H9 (cell line): ENCODE data around the gene CC2D1A. TPM values are rescaled to one million over a fixed set of nuclear protein-coding genes. Genes with fewer than 3 reads are reported as not detected.

Experiments
- DNase-seq: peaks from one replicate; pipeline ENCODE4 v3.0.0-alpha.2; 2017
- H2AFZ ChIP-seq: one replicate; pipeline ENCODE4 v1.6.1; 2013; ENCODE audit warnings: mild to moderate bottlenecking, low read length, control low read depth, moderate library complexity
- H2AK5ac ChIP-seq: 2 replicates; pipeline ENCODE4 v1.6.1; 2013; ENCODE audit warnings: low read length, control low read depth, mixed read lengths; ENCODE audit not compliant: insufficient read length
- H2BK120ac ChIP-seq: one replicate; pipeline ENCODE4 v1.6.1; 2013; ENCODE audit warnings: low read depth, mild to moderate bottlenecking, low read length, control low read depth, inconsistent platforms; ENCODE audit not compliant: poor library complexity, severe bottlenecking
- H2BK12ac ChIP-seq: 2 replicates; pipeline ENCODE4 v1.6.1; 2013; ENCODE audit warnings: low read length, control low read depth, mixed read lengths, low read depth; ENCODE audit not compliant: insufficient read length
- H2BK15ac ChIP-seq: 2 replicates; pipeline ENCODE4 v1.6.1; 2013; ENCODE audit warnings: low read depth, low read length, control low read depth
- H2BK20ac ChIP-seq: one replicate; pipeline ENCODE4 v1.6.1; 2013; ENCODE audit warnings: low read depth, mild to moderate bottlenecking, low read length, control low read depth, inconsistent platforms; ENCODE audit not compliant: poor library complexity, severe bottlenecking
- H2BK5ac ChIP-seq: 2 replicates; pipeline ENCODE4 v1.6.1; 2013; ENCODE audit warnings: low read length, control low read depth, mixed read lengths; ENCODE audit not compliant: insufficient read length
- H3K14ac ChIP-seq: 2 replicates; pipeline ENCODE4 v1.6.1; 2013; ENCODE audit warnings: low read length, control low read depth; ENCODE audit not compliant: insufficient read depth
- H3K18ac ChIP-seq: 2 replicates; pipeline ENCODE4 v1.6.1; 2013; ENCODE audit warnings: low read depth, mild to moderate bottlenecking, mixed read lengths, low read length, control low read depth; ENCODE audit not compliant: insufficient read length
- H3K23ac ChIP-seq: 2 replicates; pipeline ENCODE4 v1.6.1; 2013; ENCODE audit warnings: low read length, control low read depth, mixed read lengths, low read depth; ENCODE audit not compliant: insufficient read length
- H3K23me2 ChIP-seq: 2 replicates; pipeline ENCODE4 v1.6.1; 2013; ENCODE audit warnings: low read depth, mild to moderate bottlenecking, mixed read lengths, low read length, control low read depth; ENCODE audit not compliant: insufficient read length, poor library complexity, severe bottlenecking
- H3K27ac ChIP-seq: 2 replicates; pipeline ENCODE4 v1.5.1; 2013; ENCODE audit warnings: low read length, control low read depth, mixed read lengths, low read depth; ENCODE audit not compliant: insufficient read length
- H3K27me3 ChIP-seq: 2 replicates; pipeline ENCODE4 v1.6.1; 2013; ENCODE audit warnings: low read length, control low read depth, inconsistent platforms; ENCODE audit not compliant: insufficient read depth
- H3K4ac ChIP-seq: 2 replicates; pipeline ENCODE4 v1.6.1; 2013; ENCODE audit warnings: low read depth, mild to moderate bottlenecking, control low read depth, inconsistent platforms, low read length, moderate library complexity
- H3K4me1 ChIP-seq: 2 replicates; pipeline ENCODE4 v1.6.1; 2013; ENCODE audit warnings: low read length, control low read depth, inconsistent platforms; ENCODE audit not compliant: insufficient read depth
- H3K4me2 ChIP-seq: 2 replicates; pipeline ENCODE4 v1.6.1; 2013; ENCODE audit warnings: low read length, control low read depth, mixed read lengths; ENCODE audit not compliant: insufficient read length, insufficient read depth
- H3K56ac ChIP-seq: 2 replicates; pipeline ENCODE4 v1.6.1; 2013; ENCODE audit warnings: low read depth, mild to moderate bottlenecking, mixed read lengths, low read length, control low read depth; ENCODE audit not compliant: insufficient read length
- H3K79me1 ChIP-seq: 2 replicates; pipeline ENCODE4 v1.6.1; 2013; ENCODE audit warnings: low read depth, mild to moderate bottlenecking, moderate library complexity, low read length, control low read depth, inconsistent platforms; ENCODE audit not compliant: insufficient read depth, poor library complexity, severe bottlenecking
- H3K79me2 ChIP-seq: 2 replicates; pipeline ENCODE4 v1.6.1; 2013; ENCODE audit warnings: low read length, control low read depth, inconsistent platforms; ENCODE audit not compliant: insufficient read depth
- H3K9ac ChIP-seq: 2 replicates; pipeline ENCODE4 v1.6.1; 2013; ENCODE audit warnings: low read length, control low read depth, mixed read lengths; ENCODE audit not compliant: insufficient read length; ENCODE audit errors: extremely low read depth
- H3K9me3 ChIP-seq: one replicate; pipeline ENCODE4 v1.6.1; 2013; ENCODE audit warnings: low read depth, low read length, inconsistent platforms; ENCODE audit not compliant: control insufficient read depth
- H3T11ph ChIP-seq: one replicate; pipeline ENCODE4 v1.6.1; 2013; ENCODE audit warnings: mild to moderate bottlenecking, low read length, control low read depth, inconsistent platforms
- H4K20me1 ChIP-seq: one replicate; pipeline ENCODE4 v1.6.1; 2013; ENCODE audit not compliant: control insufficient read depth, insufficient read length, insufficient read depth
- H4K5ac ChIP-seq: 2 replicates; pipeline ENCODE4 v1.6.1; 2013; ENCODE audit warnings: low read depth, mild to moderate bottlenecking, mixed read lengths, low read length, control low read depth; ENCODE audit not compliant: insufficient read length
- H4K8ac ChIP-seq: replicated peaks from 2 replicates; pipeline ENCODE4 v1.6.1; 2013; ENCODE audit warnings: low read length, control low read depth, mixed read lengths, low read depth; ENCODE audit not compliant: insufficient read length
- H4K91ac ChIP-seq: 2 replicates; pipeline ENCODE4 v1.6.1; 2013; ENCODE audit warnings: low read depth, mild to moderate bottlenecking, moderate library complexity, mixed read lengths, low read length, control low read depth; ENCODE audit not compliant: insufficient read length
- H3K27ac Mint-ChIP-seq, 3 experiments: 2 replicates in 2 of 3; 3 replicates in 1 of 3; pipeline ENCODE4 v1.8.0; 2020 to 2021; ENCODE audit warnings: mixed read lengths in 3 of 3, mild to moderate bottlenecking in 1 of 3, moderate library complexity in 1 of 3
- H3K27me3 Mint-ChIP-seq: 2 replicates; pipeline ENCODE4 v1.8.0; 2021; ENCODE audit warnings: low read depth, mild to moderate bottlenecking, moderate library complexity, mixed read lengths
- H3K36me3 Mint-ChIP-seq, 3 experiments: 2 replicates in 2 of 3; 3 replicates in 1 of 3; pipeline ENCODE4 v1.8.0; 2020 to 2021; ENCODE audit warnings: low read depth in 3 of 3, mixed read lengths in 3 of 3; ENCODE audit not compliant: insufficient read depth in 1 of 3
- H3K4me1 Mint-ChIP-seq, 2 experiments: 2 replicates each; pipeline ENCODE4 v1.8.0; 2020; ENCODE audit warnings: mixed read lengths in 2 of 2
- H3K4me3 Mint-ChIP-seq, 2 experiments: 2 replicates in 1 of 2; 3 replicates in 1 of 2; pipeline ENCODE4 v1.8.0; 2020 to 2021; ENCODE audit warnings: mild to moderate bottlenecking in 2 of 2, mixed read lengths in 2 of 2, moderate library complexity in 1 of 2
- H3K9me3 Mint-ChIP-seq, 2 experiments: 2 replicates in 1 of 2; 3 replicates in 1 of 2; pipeline ENCODE4 v1.8.0; 2020; ENCODE audit warnings: mild to moderate bottlenecking in 2 of 2, mixed read lengths in 2 of 2, moderate library complexity in 1 of 2
- CTCF ChIP-seq: fragments of 200-600 bp; sonication (generic); conservative IDR thresholded peaks from 3 replicates; pipeline ENCODE4 v1.8.0; 2021; ENCODE audit warnings: antibody characterized with exemption, mild to moderate bottlenecking
- WGBS: extraction: QIAGEN DNeasy Blood & Tissue Kit; methylation state at CpG from one replicate; pipeline ENCODE4 v1.1.7; 2013; ENCODE audit warnings: missing lambda C conversion rate, low lambda C conversion rate, mixed read lengths; ENCODE audit not compliant: insufficient read length; ENCODE audit errors: extremely low coverage; 5-methylcytosine and 5-hydroxymethylcytosine counted together
- total RNA-seq: library from RNA; stranded (reverse); gene quantifications from 2 replicates; pipeline ENCODE4 v1.2.1, GENCODE V29; 2021

The CC2D1A gene
- total RNA-seq, 1 experiment from 2014 or later: 48.5 TPM

- H3K4me2 ChIP-seq: no peak overlapping the region
Observed at GRCh38 chr19:13896227-13896626, 9.8 kb upstream of the CC2D1A start.

More at GRCh38 chr19:13896227-13896626, 9.8 kb upstream of the CC2D1A start:
- no peak overlapping the region for H2BK20ac ChIP-seq
- Mint-ChIP-seq H3K4me1 (no peaks in the 10 kb centered on the region), H3K36me3 (no peaks in the 10 kb centered on the region), H3K27me3 (no peaks in the 10 kb centered on the region), H3K27ac (no peak overlapping the region), H3K4me3 (no peak overlapping the region), H3K9me3 (no peaks in the 10 kb centered on the region)
- no peak overlapping the region for H3K9ac ChIP-seq
- no peak overlapping the region for H3K27ac ChIP-seq
- H3K4me1 ChIP-seq: no peaks in the 10 kb centered on the region
- H3K79me1 ChIP-seq: no peaks in the 10 kb centered on the region
- H4K8ac ChIP-seq: no peak overlapping the region
- no CpG with 5 or more reads among the region's 2 CpGs for WGBS
- no peaks in the 10 kb centered on the region for H3K27me3 ChIP-seq
- H2BK15ac ChIP-seq: no peak overlapping the region
- no peaks in the 10 kb centered on the region for H3K79me2 ChIP-seq
- H3T11ph ChIP-seq: no peak overlapping the region
- no peak overlapping the region for H3K23ac ChIP-seq
- no peak for DNase-seq
- no peaks in the 10 kb centered on the region for H3K23me2 ChIP-seq
- H2BK12ac ChIP-seq: no peak overlapping the region
- no peaks in the 10 kb centered on the region for H3K9me3 ChIP-seq
- H3K4ac ChIP-seq: no peak overlapping the region
- no peak overlapping the region for H4K91ac ChIP-seq
- no peak overlapping the region for H2AFZ ChIP-seq
- no peak overlapping the region for H2BK5ac ChIP-seq
- H4K5ac ChIP-seq: no peak overlapping the region
- no peak overlapping the region for H3K18ac ChIP-seq
- H3K56ac ChIP-seq: no peak overlapping the region
- H3K14ac ChIP-seq: no peak overlapping the region
- no peak overlapping the region for H2BK120ac ChIP-seq
- H2AK5ac ChIP-seq: no peak overlapping the region
- no peaks in the 10 kb centered on the region for H4K20me1 ChIP-seq
- TF ChIP-seq CTCF: no peak
